SK-N-SH treated with all-trans-retinoic acid at 6 μM for 48 hours (cell line): Measurements from ENCODE around the gene IQSEC1.

Experiments used
- CSDC2 ChIP-seq: fragments of 250-450 bp; sonication (Bioruptor Pico); IDR thresholded peaks from 2 replicates; pipeline ENCODE4 v1.5.0; 2020; ENCODE audit warnings: mild to moderate bottlenecking, moderate library complexity
- PATZ1 ChIP-seq: fragments of 250-450 bp; sonication (Bioruptor Pico); IDR thresholded peaks from 2 replicates; pipeline ENCODE4 v1.8.0; 2020; ENCODE audit warnings: mild to moderate bottlenecking, moderate library complexity, borderline replicate concordance

- no peak for TF ChIP-seq CSDC2
- TF ChIP-seq PATZ1 (CRISPR knock-in tag), result no peak
These were observed 211.6 kb downstream of the IQSEC1 start for GRCh38 chr3:12861611-12862010.
